Skeletal muscle satellite cell (primary cell): ENCODE results near the gene ZNF723. TPM values are rescaled to one million over a fixed set of nuclear protein-coding genes. Genes with fewer than 3 reads are reported as not detected.
"Not testable (repeated sequence)": the region's sequence is repeated elsewhere in the genome, so short reads cannot be mapped to it uniquely, and the experiment has no call there.

Experiments
- H3K27me3 ChIP-seq: 2 replicates; pipeline ENCODE4 v1.7.0; 2013; ENCODE audit warnings: low read length; ENCODE audit not compliant: control insufficient read depth, insufficient read depth
- H3K36me3 ChIP-seq: 2 replicates; pipeline ENCODE4 v1.7.0; 2013; ENCODE audit warnings: mild to moderate bottlenecking, control low read depth, low read length; ENCODE audit not compliant: insufficient read depth
- H3K4me1 ChIP-seq: 2 replicates; pipeline ENCODE4 v1.7.0; 2013; ENCODE audit warnings: low read length; ENCODE audit not compliant: control insufficient read depth, insufficient read depth
- H3K4me2 ChIP-seq: 2 replicates; pipeline ENCODE4 v1.7.0; 2013; ENCODE audit warnings: mild to moderate bottlenecking, low read length
- H3K4me3 ChIP-seq: 2 replicates; pipeline ENCODE4 v1.7.0; 2013; ENCODE audit warnings: low read length
- H3K9ac ChIP-seq: 2 replicates; pipeline ENCODE4 v1.7.0; 2013; ENCODE audit warnings: mild to moderate bottlenecking, low read depth, low read length, moderate library complexity
- H3K9me3 ChIP-seq: replicated peaks from 2 replicates; pipeline ENCODE4 v1.7.0; 2013; ENCODE audit warnings: mild to moderate bottlenecking, control low read depth, low read length
- total RNA-seq: library from RNA; depleted of rRNA; stranded (reverse); fragments of >200 nt; gene quantifications from 2 replicates; pipeline ENCODE4 v1.2.3, GENCODE V29; 2012; rRNA removed

Gene ZNF723
- total RNA-seq, result not detected in 2 replicates

DNA sequence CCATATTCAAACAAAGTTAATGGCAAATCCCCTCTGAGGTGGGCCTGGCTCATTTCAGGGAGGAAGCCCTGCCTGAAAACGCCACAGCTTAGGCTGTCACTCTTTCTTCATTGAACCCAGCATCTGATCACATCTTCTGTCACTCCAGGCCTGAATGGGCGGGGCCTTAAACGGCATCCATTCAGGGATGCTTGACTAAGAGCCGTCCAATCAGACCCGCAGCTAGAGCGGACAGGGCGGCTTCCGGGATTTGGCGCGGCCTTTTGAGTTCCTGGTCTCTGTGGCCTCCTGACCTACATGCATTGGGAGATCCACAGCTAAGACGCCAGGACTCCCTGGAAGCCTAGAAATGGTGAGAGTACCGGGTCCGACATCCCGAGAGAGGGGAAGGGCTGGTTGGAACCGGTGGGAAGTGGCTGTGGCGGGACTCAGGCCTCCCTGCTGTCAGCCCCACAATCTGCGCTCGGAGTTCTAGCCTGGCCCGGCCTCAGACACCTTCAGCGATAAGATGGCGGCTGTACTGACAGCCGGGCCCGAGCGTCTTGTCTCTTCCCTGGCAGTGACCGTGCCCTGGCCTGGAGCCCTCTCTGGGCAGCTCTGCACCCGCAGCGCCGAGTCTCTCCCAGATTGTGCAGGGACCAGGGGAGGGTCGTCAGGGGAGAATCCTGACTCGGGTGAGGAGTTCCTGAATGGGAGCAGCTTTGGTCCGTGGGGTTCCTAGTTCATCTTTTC lies at the start of gene ZNF723:
Gene ZNF723, plus strand, starts transcription at position 261 of the 732 bp plus-strand sequence. Its CDS starts 89 bp downstream, at position 350.
- no peak within 1 kb of the TSS for H3K9ac ChIP-seq
- no peak within 1 kb of the TSS for H3K4me2 ChIP-seq
- peaks cover 7% of the 10 kb centered on the region for H3K9me3 ChIP-seq
- H3K27me3 ChIP-seq, result no peaks in the 10 kb centered on the region
- no peaks in the 10 kb centered on the region for H3K4me1 ChIP-seq
- H3K4me3 ChIP-seq, result no peak within 1 kb of the TSS
- no peaks in the 10 kb centered on the region for H3K36me3 ChIP-seq

DNA sequence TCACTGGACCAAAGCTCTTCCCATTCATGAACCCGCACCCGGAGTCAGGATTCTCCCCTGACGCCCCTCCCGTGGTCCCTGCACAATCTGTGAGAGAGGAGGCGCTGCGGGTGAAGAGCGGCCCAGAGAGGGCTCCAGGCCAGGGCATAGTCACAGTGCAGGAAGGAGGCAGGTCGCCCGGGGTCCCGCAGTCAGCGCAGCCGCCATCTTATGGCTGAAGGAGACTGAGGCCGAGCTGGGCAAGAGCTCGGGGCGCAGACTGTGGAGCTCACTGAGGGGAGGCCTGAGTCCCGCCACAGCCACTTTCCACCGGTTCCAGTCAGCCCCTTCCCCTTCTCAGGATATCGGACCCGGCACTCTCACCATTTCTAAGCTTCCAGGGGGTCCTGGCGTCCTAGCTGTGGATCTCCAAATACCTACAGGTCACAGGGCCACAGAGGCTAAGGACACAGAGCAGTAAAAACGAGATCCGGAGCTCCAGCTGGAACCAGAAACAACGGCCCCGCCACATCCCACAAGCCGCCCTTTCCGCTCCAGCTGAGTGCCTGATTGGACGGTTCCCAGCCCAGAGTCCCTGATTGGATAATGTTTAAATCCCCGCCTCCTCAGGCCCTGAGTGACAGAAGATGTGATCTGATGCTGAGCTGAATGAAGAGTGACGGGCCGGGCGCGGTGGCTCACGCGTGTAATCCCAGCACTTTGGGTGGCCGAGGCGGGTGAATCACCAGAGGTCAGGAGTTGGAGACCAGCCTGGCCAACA lies 48.3 kb upstream of the ZNF723 start, which contains the start of gene ZNF99:
Gene ZNF99, minus strand, starts transcription at position 501 of the 760 bp plus-strand sequence. Its CDS starts 135 bp downstream, at position 366.
- Histone ChIP-seq H3K4me2 (no peak within 1 kb of the TSS), H3K9ac (no peak within 1 kb of the TSS), H3K9me3 (no peaks in the 10 kb centered on the region), H3K27me3 (no peaks in the 10 kb centered on the region), H3K36me3 (no peaks in the 10 kb centered on the region), H3K4me3 (no peak within 1 kb of the TSS), H3K4me1 (no peaks in the 10 kb centered on the region)

DNA sequence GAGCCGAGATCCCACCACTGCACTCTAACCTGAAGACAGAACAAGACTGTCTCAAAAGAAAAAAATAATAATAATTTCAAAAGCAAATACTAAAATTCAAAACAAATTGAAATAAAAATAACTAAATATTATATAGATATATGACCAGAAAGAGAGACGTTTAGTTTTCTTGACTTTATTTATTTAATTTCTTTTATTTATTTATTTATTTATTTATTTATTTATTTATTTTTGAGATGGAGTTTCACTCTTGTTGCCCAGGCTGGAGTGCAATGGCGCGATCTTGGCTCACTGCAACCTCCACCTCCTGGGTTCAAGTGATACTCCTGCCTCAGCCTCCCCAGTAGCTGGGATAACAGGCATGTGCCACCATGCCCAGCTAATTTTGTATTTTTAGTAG lies 39.2 kb upstream of the ZNF723 start:
- H3K9ac ChIP-seq, H3K4me3 ChIP-seq, H3K36me3 ChIP-seq, H3K4me1 ChIP-seq, H3K4me2 ChIP-seq, H3K27me3 ChIP-seq, H3K9me3 ChIP-seq: not testable (repeated sequence)

DNA sequence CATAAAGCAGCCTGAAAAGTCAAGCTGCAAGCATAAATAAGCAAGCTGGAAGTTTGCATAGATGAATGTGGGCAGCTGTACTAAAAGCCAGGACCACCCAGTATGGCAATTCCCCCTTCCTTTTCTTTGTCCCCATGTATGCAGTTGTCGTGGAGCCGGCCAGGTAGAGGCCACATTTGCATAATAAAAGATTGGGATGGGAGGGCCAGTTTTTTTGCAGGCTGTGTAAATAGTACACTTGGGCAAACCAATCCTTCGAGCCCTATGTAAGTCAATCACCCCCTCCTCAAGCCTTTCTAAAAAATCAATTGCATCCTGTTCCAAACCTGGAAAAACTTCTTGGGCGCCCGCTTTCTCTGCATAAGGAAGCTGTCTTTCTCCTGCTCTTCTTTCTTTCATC lies 35.1 kb upstream of the ZNF723 start:
- no peaks in the 10 kb centered on the region for H3K27me3 ChIP-seq
- H3K9me3 ChIP-seq, result peaks cover 9% of the 10 kb centered on the region
- no peaks in the 10 kb centered on the region for H3K36me3 ChIP-seq
- H3K9ac ChIP-seq, result no peak overlapping the region
- no peaks in the 10 kb centered on the region for H3K4me1 ChIP-seq
- H3K4me3 ChIP-seq, result no peak overlapping the region
- no peak overlapping the region for H3K4me2 ChIP-seq

DNA sequence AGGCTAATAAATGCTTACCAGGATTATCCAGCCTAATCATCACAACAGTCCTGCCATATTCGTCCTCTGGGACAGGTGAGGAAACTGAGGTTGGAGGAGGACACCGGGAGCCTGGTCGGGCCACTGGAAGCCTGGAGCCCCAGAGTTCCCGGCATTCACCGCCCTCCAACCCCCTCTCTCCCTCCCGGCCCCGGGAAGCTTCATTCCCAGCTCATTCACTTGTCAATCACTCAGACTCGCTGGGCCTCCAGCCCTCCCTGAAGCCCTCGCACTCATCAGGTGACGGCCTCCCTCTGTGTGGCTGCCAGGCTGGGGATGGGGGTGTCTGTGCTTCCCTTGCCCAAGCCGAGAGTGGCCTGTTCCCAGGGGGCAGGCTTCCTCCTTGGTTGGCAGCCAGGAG lies 25.7 kb upstream of the ZNF723 start:
- no peaks in the 10 kb centered on the region for H3K27me3 ChIP-seq
- H3K9me3 ChIP-seq, result peaks cover 28% of the 10 kb centered on the region
- no peak overlapping the region for H3K4me3 ChIP-seq
- no peak overlapping the region for H3K9ac ChIP-seq
- no peaks in the 10 kb centered on the region for H3K36me3 ChIP-seq
- H3K4me2 ChIP-seq, result no peak overlapping the region
- H3K4me1 ChIP-seq, result no peaks in the 10 kb centered on the region

DNA sequence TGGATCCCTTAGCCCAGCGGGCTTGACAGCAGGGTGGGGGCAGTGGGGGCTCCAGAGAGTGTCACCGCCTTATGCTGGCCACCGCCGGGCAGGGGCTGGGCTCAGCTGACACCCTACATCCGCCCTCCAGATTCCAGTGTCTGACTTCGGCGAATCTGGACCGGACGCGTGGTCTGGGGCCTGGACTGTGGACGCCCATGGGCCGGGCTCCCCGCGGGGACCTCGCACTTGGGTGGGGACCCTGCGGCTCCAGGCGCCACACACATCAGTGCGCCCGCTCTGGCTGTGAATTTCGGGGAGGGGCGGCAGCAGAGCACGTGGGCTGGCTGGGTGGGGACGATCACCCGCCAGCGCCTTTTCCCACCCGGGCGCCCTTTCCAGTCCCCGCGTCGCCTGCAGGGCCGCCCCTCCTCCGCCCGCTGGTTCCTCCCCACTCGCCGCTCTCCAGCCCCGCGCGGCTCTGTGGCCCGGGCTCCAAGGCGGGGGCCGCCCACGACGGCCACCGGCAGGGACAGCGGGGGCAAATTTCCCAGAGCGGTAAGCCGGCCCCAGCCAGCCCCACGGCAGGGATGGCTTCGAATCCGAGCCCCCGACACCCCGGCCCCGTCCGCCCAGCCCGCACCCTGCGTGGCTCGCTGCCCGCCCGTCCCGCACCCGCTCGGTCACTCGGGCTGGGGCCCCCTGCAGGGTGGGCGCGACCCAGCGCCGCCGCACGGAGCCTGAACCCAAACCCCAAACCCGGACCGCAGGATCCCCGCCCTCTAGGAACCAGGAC lies 24.8 kb upstream of the ZNF723 start:
- H3K4me3 ChIP-seq, result no peak overlapping the region
- no peak overlapping the region for H3K4me2 ChIP-seq
- H3K4me1 ChIP-seq, result no peaks in the 10 kb centered on the region
- peaks cover 22% of the 10 kb centered on the region for H3K9me3 ChIP-seq
- no peaks in the 10 kb centered on the region for H3K36me3 ChIP-seq
- H3K27me3 ChIP-seq, result no peaks in the 10 kb centered on the region
- no peak overlapping the region for H3K9ac ChIP-seq

DNA sequence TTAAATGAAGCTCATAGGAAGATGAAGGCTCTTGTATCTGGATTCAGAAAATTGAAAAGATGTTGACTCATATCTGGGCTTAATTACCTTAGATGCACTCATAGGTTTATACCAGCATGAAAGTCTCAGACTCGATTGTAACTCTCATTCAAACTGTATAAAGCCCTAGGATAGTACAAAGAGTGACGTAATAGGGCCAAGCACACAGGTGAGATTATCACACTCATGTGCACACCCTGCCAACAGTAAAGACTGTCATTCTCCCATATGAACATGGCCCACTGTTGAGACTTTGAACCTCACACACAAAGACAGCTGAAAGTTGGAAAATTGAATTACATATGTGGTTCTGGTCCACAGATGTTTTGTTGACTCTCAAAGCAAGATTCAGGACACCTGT lies 18.0 kb upstream of the ZNF723 start:
- Histone ChIP-seq H3K27me3 (no peaks in the 10 kb centered on the region), H3K9ac (no peak overlapping the region), H3K9me3 (peaks cover 40% of the 10 kb centered on the region), H3K36me3 (no peaks in the 10 kb centered on the region), H3K4me3 (no peak overlapping the region), H3K4me1 (no peaks in the 10 kb centered on the region), H3K4me2 (no peak overlapping the region)

DNA sequence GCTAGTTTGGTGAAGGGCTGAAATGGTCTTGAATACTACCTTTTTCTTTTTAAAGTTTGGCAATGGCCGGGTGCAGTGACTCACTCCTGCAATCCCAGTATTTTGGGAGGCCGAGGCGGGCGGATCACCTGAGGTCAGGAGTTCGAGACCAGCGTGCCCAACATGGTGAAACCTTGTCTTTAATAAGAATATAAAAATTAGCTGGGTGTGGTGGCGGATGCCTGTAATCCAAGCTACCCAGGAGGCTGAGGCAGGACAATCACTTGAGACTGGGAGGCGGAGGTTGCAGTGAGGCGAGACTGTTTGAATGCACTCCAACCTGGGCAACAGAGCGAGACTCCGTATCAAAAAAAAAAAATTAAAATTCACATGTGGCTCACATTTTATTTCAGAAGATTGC lies 880 bp upstream of the ZNF723 start:
- peaks cover 15% of the 10 kb centered on the region for H3K9me3 ChIP-seq
- no peaks in the 10 kb centered on the region for H3K4me1 ChIP-seq
- no peak overlapping the region for H3K4me3 ChIP-seq
- no peak overlapping the region for H3K9ac ChIP-seq
- no peaks in the 10 kb centered on the region for H3K36me3 ChIP-seq
- H3K4me2 ChIP-seq, result no peak overlapping the region
- no peaks in the 10 kb centered on the region for H3K27me3 ChIP-seq

DNA sequence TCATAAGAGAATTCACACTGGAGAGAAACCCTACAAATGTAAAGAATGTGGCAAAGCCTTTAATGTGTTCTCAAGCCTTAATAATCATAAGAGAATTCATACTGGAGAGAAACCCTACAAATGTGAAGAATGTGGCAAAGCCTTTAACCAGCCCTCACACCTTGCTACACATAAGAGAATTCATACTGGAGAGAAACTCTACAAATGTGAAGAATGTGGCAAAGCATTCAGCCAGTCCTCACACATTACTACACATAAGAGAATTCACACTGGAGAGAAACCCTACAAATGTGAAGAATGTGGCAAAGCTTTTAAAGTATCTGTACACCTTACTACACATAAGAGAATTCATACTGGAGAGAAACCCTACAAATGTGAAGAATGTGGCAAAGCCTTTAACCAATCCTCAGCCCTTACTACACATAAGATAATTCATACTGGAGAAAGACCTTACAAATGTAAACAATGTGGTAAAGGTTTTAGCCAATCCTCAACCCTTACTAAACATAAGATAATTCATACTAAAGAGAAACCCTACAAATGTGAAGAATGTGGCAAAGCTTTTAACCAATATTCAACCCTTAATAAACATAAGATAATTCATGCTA lies 25.7 kb downstream of the ZNF723 start:
- not testable (repeated sequence) for H3K4me1 ChIP-seq, H3K4me2 ChIP-seq, H3K4me3 ChIP-seq, H3K9ac ChIP-seq, H3K27me3 ChIP-seq, H3K36me3 ChIP-seq
- peaks cover 16% of the 10 kb centered on the region for H3K9me3 ChIP-seq

DNA sequence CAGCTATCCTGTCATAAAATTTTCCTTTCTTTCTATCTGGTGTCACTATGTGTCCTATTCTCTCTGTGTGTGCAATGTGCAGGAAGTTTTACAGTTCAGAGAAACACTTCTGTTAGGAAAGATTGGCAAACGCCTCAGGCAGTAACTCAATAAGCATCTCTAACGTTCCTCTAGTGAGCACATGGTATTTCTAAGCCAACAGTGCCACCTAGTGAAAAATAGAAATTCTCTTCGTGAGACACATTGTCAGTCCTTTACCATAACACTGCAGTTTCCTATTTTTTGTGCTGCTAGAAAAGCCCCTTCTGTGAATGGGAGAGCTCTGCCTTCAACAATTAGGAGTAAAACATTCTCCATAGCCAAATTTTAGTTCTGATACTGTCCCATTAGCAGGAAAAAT lies 50.7 kb downstream of the ZNF723 start:
- Histone ChIP-seq H3K36me3 (no peaks in the 10 kb centered on the region), H3K4me3 (no peak overlapping the region), H3K4me1 (no peaks in the 10 kb centered on the region), H3K4me2 (no peak overlapping the region), H3K9ac (no peak overlapping the region), H3K9me3 (peaks cover 29% of the 10 kb centered on the region), H3K27me3 (no peaks in the 10 kb centered on the region)

DNA sequence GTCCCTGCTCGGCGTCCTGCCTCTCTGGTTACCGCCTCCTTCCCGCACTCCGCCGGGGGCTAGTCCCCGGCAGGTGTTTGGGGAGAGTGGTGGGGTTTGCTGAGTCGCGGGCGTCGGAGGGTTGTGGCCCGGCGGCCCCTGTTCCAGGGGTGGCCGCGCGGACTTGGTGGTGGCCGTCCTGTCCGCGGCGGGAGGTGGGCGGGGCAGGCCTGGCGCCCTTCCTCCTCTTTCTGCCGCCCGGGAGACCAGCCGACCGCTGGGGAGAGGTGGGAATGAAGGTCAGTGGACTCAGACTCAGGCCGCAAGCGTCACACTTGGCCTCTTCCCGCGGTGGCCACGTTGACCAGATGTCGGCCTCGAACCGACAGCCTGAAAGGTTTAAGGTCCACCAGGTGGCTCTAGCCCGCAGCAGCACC lies 61.8 kb downstream of the ZNF723 start:
- no peaks in the 10 kb centered on the region for H3K36me3 ChIP-seq
- H3K27me3 ChIP-seq, result no peaks in the 10 kb centered on the region
- no peak overlapping the region for H3K4me3 ChIP-seq
- no peak overlapping the region for H3K4me2 ChIP-seq
- no peaks in the 10 kb centered on the region for H3K4me1 ChIP-seq
- H3K9ac ChIP-seq, result no peak overlapping the region
- no peaks in the 10 kb centered on the region for H3K9me3 ChIP-seq
